Activated T-helper 9 cell treated with anti-CD3 and anti-CD28 coated beads, Interleukin-2, amount 50 U/mL, for 16 hours (primary cell): ENCODE measurements around the gene TMEM60.

Source experiments
- DNase-seq: peaks from one replicate; pipeline ENCODE4 v3.0.0-alpha.2; 2020; ENCODE audit warnings: low read depth

Gene TMEM60

GRCh38 chr7:77770316-77770715 is 27.9 kb downstream of the TMEM60 start:
- DNase-seq, result no peak

GRCh38 chr7:77766801-77767605 is 31.2 kb downstream of the TMEM60 start:
- DNase-seq, result no peak

GRCh38 chr7:77765906-77766800 is 32.1 kb downstream of the TMEM60 start:
- no peak for DNase-seq

GRCh38 chr7:77765481-77765880 is 32.8 kb downstream of the TMEM60 start:
- DNase-seq, result no peak

GRCh38 chr7:77760809-77761453 is 37.3 kb downstream of the TMEM60 start:
- DNase-seq, result no peak

- peak; percentile 25 for DNase-seq
Measured at GRCh38 chr7:77759294-77759889, 38.8 kb downstream of the TMEM60 start.

- no peak for DNase-seq
Measured at GRCh38 chr7:77757589-77757988, 40.6 kb downstream of the TMEM60 start.

- no peak for DNase-seq
Measured at GRCh38 chr7:77753173-77753572, 45.1 kb downstream of the TMEM60 start.

GRCh38 chr7:77752016-77752415 is 46.2 kb downstream of the TMEM60 start:
- no peak for DNase-seq

GRCh38 chr7:77747718-77748117 is 50.5 kb downstream of the TMEM60 start:
- no peak for DNase-seq

- no peak for DNase-seq
Measured at GRCh38 chr7:77747178-77747577, 51.1 kb downstream of the TMEM60 start.

- DNase-seq, result no peak
Measured at GRCh38 chr7:77746824-77747165, 51.4 kb downstream of the TMEM60 start.

GRCh38 chr7:77746164-77746823 is 51.9 kb downstream of the TMEM60 start:
- DNase-seq, result no peak

- DNase-seq, result no peak
Measured at GRCh38 chr7:77745746-77746145, 52.5 kb downstream of the TMEM60 start.
